SJCRH30 (cell line): ENCODE results near the gene ZNF276. TPM values are rescaled to one million over a fixed set of nuclear protein-coding genes. Genes with fewer than 3 reads are reported as not detected.

Experiments used
- DNase-seq, 2 experiments: peaks; one replicate each; pipeline ENCODE4 v3.0.0-alpha.2; 2015 to 2020
- H3K27ac ChIP-seq: fragments of 250-450 bp; sonication (Bioruptor Pico); 2 replicates; pipeline ENCODE4 v1.5.1; 2020; ENCODE audit warnings: mild to moderate bottlenecking, moderate library complexity
- H3K27me3 ChIP-seq: fragments of 250-450 bp; sonication (Bioruptor Pico); 2 replicates; pipeline ENCODE4 v1.5.1; 2020; ENCODE audit warnings: mild to moderate bottlenecking, moderate library complexity
- H3K36me3 ChIP-seq: fragments of 250-450 bp; sonication (Bioruptor Pico); 2 replicates; pipeline ENCODE4 v1.5.1; 2020; ENCODE audit warnings: mild to moderate bottlenecking, moderate library complexity
- H3K4me1 ChIP-seq: fragments of 250-450 bp; sonication (Bioruptor Pico); 2 replicates; pipeline ENCODE4 v1.5.1; 2020; ENCODE audit warnings: mild to moderate bottlenecking, moderate library complexity
- H3K4me3 ChIP-seq: fragments of 250-450 bp; sonication (Bioruptor Pico); 2 replicates; pipeline ENCODE4 v1.5.1; 2020; ENCODE audit warnings: mild to moderate bottlenecking, moderate library complexity
- H3K9me3 ChIP-seq: fragments of 250-450 bp; sonication (Bioruptor Pico); replicated peaks from 2 replicates; pipeline ENCODE4 v1.5.1; 2020; ENCODE audit warnings: mild to moderate bottlenecking, moderate library complexity
- total RNA-seq: library from RNA; depleted of rRNA; stranded (reverse); fragments of >200 nt; shearing (Covaris generic); gene quantifications from 2 replicates; pipeline ENCODE4 v1.2.3, GENCODE V29; 2014

The ZNF276 gene
- total RNA-seq, 1 experiment from 2014 or later: 13.3 TPM

DNA sequence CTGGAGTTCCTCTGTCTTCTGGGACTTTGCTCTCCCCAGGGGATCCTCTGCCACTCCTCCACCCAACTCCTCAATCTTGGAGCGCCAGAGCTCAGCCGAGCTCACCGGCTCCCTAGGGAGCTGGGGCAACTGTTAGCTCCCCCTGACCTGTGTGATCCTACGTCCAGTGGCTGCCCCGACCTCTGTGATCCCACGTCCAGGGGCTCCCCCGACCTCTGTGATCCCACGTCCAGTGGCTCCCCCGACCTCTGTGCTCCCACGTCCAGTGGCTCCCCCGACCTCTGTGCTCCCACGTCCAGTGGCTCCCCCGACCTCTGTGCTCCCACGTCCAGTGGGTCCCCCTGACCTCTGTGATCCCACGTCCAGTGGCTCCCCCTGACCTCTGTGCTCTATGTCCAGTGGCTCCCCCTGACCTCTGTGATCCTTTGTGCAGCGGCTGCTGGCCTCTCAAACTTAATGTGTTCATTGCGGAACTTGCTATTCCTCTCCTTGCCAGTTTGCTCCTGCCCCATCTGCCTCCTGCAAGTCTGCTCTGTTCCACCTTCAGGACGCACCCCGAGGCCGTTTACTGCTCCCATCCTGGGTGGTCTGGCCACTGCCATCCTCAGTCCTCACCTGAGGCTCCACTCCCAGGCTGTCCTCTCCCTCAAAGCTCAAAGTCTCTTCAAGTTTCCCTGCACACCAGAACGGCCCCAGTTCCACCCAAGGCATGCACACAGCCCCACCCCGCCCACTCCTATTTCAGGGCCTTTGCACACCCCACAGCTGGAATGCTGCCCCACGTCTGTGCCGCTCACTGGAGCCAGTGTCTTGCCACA, 3.4 kb upstream of the ZNF276 start:
- H3K4me3 ChIP-seq: no peak overlapping the region
- DNase-seq: no peak
- no peaks in the 10 kb centered on the region for H3K27me3 ChIP-seq
- no peaks in the 10 kb centered on the region for H3K9me3 ChIP-seq
- no peak overlapping the region for H3K27ac ChIP-seq
- peaks cover 6% of the 10 kb centered on the region for H3K4me1 ChIP-seq
- peaks cover 4% of the 10 kb centered on the region; the same call in 1 of the 2 replicates for H3K36me3 ChIP-seq

DNA sequence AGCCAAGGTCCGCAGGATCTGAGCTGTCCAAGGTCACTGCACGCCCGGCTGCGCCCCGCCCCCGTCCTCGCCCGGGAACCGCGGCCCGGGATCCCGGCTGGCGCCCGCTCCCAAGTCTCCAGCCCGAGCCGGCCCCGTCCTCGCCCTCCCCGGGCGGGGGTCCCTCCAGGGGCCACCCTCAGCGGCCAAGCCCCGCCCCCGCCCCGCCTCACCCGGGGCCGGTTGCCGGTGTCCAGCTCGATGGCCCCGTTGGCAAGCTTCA, 855 bp upstream of the ZNF276 start:
- no peaks in the 10 kb centered on the region for H3K27me3 ChIP-seq

DNA sequence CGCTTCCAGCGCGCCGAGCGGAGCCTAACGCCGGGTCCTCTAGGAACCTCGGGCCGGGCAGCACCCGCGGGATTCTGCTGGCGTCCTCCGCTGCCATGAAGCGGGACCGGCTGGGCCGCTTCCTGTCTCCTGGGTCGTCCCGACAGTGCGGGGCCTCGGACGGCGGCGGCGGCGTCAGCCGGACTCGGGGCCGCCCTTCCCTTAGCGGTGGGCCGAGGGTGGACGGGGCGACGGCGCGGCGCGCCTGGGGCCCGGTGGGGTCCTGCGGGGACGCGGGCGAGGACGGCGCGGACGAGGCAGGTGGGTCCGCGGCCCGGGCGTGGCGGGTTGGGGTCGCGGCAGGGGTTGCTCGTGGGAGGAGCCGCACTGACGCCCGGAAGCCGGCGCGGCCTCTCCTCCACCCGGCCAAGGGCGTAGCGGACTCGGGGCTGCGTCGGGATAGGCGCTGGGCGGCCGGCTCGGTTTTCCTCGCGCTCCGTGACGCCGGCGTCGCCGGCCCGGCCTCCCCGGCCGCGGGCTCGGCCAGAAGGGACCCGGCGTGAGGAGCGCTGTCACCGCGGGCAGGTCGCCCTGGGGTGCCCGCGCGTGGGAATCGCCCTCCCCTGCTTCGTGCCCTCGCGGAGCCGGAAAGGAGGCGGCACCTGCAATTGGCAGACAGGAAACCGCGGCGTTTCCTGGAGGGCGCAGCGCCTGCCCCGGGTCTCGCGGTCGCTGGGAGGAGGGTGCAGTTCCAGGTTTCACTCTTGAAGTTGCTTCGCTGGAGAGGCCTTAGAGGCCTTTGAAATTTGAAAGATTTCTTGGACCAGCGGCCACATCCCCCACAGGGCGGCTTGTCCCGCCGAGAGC, 432 bp downstream of the ZNF276 start:
- Histone ChIP-seq H3K4me3 (peak overlapping the region; percentile 86), H3K36me3 (peaks cover 18% of the 10 kb centered on the region), H3K27me3 (no peaks in the 10 kb centered on the region), H3K9me3 (no peaks in the 10 kb centered on the region), H3K27ac (peak overlapping the region; percentile 75; the same call in 1 of the 2 replicates), H3K4me1 (peaks cover 19% of the 10 kb centered on the region)
- peak; percentile 38 to 40 for DNase-seq

More for the DNA sequence above, 855 bp upstream of the ZNF276 start:
- no peaks in the 10 kb centered on the region for H3K9me3 ChIP-seq
- peak overlapping the region; percentile 75; the same call in 1 of the 2 replicates for H3K27ac ChIP-seq
- H3K4me3 ChIP-seq: peak overlapping the region; percentile 86
- H3K36me3 ChIP-seq: peaks cover 12% of the 10 kb centered on the region; the same call in 1 of the 2 replicates
- peaks cover 19% of the 10 kb centered on the region for H3K4me1 ChIP-seq
- DNase-seq: peak in 1 of 2 experiments; percentile 30

DNA sequence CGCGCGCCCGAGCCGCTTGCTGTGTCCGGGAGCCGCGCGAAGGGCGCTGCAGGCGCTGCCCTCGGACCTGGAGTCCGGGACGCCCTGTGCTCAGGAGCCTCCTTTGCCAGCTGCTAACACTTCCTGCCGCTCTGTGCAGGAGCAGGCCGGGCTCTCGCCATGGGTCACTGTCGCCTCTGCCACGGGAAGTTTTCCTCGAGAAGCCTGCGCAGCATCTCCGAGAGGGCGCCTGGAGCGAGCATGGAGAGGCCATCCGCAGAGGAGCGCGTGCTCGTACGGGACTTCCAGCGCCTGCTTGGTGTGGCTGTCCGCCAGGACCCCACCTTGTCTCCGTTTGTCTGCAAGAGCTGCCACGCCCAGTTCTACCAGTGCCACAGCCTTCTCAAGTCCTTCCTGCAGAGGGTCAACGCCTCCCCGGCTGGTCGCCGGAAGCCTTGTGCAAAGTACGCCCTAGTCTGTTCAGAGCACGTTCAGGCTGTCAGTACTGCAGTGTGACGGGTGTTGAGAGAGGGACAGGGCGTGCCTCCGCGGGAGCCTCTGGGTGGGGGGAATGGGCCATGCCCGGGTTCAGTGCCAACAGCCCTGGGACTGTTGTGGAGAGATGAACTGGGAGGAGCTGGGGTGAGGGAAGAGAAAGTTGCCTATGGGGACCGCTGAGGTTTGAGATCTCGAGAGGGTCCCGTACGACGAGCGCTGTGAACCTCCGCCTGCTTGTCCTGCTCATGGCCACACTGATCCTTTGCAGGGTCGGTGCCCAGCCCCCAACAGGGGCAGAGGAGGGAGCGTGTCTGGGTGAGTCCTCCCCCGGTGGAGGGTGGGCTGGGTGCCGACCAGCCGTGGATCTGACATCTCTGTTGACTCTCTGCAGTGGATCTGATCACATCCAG, 1.3 kb downstream of the ZNF276 start:
- H3K27me3 ChIP-seq: no peaks in the 10 kb centered on the region
- peaks cover 19% of the 10 kb centered on the region for H3K4me1 ChIP-seq
- H3K4me3 ChIP-seq: peak overlapping the region; percentile 86
- no peak for DNase-seq
- peaks cover 24% of the 10 kb centered on the region for H3K36me3 ChIP-seq
- H3K27ac ChIP-seq: peak overlapping the region; percentile 62; the same call in 1 of the 2 replicates
- H3K9me3 ChIP-seq: no peaks in the 10 kb centered on the region

DNA sequence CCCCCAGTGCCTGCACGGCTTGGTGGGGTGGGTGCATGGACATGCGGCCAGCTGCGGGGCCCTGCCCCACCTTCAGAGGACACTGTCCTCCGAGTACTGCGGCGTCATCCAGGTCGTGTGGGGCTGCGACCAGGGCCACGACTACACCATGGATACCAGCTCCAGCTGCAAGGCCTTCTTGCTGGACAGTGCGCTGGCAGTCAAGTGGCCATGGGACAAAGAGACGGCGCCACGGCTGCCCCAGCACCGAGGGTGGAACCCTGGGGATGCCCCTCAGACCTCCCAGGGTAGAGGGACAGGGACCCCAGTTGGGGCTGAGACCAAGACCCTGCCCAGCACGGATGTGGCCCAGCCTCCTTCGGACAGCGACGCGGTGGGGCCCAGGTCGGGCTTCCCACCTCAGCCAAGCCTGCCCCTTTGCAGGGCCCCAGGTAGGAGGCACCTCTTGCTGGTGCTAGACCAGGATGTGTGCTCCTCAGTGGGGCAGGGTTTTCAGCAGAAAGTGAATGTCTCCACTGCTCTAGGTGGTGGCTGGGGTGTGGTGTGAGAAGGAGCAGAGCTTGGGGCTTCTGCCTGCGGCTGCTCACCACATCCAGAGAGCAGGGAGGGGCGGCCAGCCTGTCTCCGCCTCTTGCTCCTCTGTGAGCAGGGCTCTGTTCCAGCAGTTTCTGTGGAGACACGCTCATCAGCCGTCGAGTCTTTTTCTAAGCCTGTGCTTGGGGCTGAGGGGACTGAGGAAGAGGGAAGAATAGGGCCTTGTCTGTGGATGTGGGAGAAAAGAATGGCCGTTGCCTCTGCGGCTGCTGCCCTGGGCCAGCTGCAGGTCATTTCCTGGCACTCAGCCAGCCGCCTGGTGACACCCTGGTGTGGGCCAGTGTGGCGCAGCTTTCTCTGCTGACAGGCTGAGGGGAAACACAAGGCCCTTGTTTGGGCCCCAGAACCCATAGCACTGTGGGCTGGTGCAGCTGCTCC, 2.2 kb downstream of the ZNF276 start:
- H3K27me3 ChIP-seq: no peaks in the 10 kb centered on the region
- peaks cover 29% of the 10 kb centered on the region for H3K36me3 ChIP-seq
- peak; percentile 93 to 94 for DNase-seq
- peak overlapping the region; percentile 62 for H3K27ac ChIP-seq
- no peaks in the 10 kb centered on the region for H3K9me3 ChIP-seq
- no peak overlapping the region for H3K4me3 ChIP-seq
- H3K4me1 ChIP-seq: peaks cover 19% of the 10 kb centered on the region

DNA sequence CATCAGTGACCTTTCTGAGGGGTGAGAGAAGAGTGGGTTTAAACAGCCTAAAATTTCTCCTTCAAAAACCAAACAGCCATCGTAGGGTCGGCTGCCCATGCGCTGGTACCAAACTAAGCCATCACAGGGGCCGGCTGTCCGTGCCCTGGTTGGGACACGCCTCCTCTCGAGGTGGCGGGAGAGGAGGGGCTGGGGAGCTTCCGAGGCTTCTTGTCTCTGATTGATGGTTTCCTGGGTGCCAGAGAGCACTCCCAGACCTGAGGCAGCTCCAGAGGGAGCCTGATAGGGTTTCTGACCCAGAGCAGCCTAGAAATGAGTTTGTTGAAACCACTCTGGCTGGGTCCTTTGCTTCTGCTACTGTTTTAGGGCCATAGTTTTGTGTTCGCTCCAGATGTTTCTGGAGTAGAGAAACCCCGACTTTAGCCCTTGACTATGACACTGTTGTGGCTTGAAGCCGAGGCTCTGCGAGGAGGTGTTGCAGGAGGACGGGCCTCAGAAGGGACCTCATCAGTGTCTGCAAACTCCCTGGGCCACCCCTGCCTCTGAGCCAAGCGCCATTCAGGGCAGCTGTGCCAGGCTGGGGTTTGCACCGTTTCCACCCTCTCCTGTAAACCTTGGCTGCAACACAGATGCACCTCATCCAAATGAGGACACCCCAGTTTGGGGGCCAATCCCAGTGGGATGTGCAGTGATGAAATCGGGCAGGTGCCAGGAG, 6.2 kb downstream of the ZNF276 start:
- H3K9me3 ChIP-seq: no peaks in the 10 kb centered on the region
- no peak overlapping the region for H3K4me3 ChIP-seq
- H3K27me3 ChIP-seq: no peaks in the 10 kb centered on the region
- H3K36me3 ChIP-seq: peaks cover 56% of the 10 kb centered on the region
- H3K27ac ChIP-seq: no peak overlapping the region
- no peak for DNase-seq
- H3K4me1 ChIP-seq: peaks cover 16% of the 10 kb centered on the region

DNA sequence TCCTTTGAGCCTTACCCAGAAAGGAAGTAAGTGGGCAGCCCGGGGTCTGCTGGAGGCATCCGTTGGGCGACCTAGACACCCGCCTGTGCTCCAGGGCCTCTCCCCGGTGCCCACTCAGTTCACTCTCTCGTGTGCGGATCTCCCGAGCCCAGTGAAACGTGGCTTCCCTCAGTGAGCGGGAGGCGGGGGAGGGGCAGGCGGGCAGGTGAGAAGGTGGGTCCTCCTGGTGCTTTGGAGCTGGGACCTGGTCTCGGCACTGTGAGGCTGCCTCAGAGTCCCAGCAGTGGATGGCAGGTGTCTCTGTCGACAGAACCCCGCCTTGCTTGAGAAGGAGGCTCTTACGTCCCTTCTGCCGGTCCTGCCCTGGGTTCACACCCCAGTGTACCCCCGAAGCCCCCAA, 8.0 kb downstream of the ZNF276 start:
- no peak overlapping the region for H3K4me3 ChIP-seq
- peaks cover 61% of the 10 kb centered on the region for H3K36me3 ChIP-seq
- no peaks in the 10 kb centered on the region for H3K9me3 ChIP-seq
- DNase-seq: no peak
- no peak overlapping the region for H3K27ac ChIP-seq
- peaks cover 2% of the 10 kb centered on the region; the same call in 1 of the 2 replicates for H3K4me1 ChIP-seq
- H3K27me3 ChIP-seq: no peaks in the 10 kb centered on the region

DNA sequence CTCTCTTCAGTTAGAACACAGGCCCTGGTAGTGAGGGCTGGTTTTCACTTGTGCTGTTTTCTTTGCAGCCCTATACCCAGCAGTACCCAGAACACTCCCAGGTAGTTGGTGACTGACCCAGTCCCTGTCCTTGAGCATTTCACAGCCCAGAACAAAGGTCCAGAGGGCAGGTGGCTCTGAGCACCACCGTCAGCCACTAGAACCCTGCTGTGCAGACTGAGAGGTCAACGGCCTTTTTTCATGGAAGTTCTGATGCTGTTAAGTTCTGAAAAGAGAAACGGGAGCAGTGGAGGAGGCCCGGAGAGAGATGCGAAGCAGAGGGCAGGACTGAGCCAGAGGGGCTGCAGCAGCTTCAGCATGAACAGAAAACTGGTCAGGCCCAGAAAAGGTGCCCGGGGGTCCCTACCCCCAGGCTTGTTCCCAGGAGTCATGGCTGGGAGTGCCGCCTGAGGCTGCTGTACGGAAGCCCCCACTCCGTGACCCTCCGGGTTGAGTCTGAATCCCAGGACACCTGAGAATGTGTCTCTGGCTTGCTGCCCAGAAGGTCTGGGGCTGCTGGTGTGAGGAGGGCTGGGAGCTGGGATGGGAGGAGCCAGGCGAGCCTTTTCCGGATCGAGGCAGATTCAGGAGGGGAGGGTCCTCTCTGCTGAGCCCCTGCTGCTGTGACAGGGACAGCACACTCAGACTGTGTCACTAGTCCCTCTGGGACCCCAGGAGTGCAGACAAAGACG, 8.7 kb downstream of the ZNF276 start:
- no peak overlapping the region for H3K27ac ChIP-seq
- no peaks in the 10 kb centered on the region for H3K4me1 ChIP-seq
- DNase-seq: no peak
- H3K27me3 ChIP-seq: no peaks in the 10 kb centered on the region
- H3K4me3 ChIP-seq: no peak overlapping the region
- no peaks in the 10 kb centered on the region for H3K9me3 ChIP-seq
- peaks cover 65% of the 10 kb centered on the region for H3K36me3 ChIP-seq

DNA sequence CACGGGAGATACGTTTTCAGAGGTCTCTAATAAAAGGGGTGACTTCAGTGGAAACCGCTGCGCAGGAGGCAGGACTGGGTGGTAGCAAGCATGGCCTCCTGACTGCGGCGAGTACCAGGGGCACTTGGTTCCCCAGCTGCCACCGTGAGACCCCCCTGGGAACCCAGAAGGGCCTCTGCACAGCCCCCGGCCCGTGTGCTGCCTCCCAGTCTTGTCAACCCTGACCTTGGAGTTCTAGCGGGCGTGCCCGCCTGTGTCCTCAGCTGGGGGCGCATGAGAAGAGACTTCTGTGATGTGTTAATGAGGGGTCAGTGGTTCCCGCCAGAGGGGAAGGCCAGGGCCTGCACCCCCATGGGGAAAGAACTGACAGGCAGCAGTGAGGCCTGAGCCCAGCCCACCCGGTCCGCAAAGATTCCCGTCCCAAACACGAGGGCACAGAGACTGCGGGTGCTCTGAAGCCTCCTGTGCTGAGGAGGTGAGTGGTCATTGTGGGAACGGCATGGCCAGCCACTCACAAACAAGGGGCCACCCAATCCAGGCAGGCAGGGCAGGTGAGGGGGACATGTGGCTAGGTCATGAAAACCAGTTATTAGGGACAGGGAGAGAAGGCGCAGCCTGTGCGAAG, 9.4 kb downstream of the ZNF276 start:
- no peak overlapping the region for H3K27ac ChIP-seq

DNA sequence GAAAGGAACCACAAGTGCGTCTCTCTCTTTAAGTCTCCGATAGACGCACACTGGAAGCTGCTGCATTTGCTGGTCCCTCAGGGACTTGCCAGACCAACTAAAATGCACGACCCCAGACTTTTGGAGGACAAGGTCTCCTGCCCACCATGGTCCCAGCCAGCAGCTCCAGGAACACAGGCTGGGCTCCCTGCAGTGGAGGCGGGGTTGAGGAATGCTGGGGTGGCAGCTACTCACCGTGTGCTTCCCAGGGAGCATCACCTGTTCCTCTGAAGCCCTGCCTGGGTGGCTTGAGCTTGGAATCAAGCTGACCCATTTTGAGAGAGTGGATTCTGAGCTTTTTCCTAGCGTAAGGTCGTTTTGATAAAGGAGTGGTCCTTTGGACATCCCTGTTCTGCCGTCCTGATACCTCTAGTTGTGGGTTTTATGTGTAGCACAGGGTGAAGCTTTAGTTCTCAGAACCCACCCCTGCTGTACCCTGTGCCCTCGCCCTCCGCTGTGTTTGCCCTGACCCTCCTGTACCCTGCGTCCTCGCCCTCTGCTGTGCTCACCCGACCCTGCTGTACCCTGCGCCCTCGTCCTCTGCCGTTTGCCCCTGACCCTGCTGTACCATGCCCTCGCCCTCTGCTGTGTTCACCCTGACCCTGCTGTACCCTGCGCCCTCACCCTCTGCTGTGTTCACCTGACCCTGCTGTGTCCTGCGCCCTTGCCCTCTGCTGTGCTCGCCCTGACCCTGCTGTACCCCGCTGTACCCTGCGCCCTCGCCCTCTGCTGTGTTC, 11.0 kb downstream of the ZNF276 start:
- no peak overlapping the region for H3K27ac ChIP-seq
- peaks cover 75% of the 10 kb centered on the region for H3K36me3 ChIP-seq
- H3K4me3 ChIP-seq: no peak overlapping the region
- no peaks in the 10 kb centered on the region for H3K27me3 ChIP-seq
- no peaks in the 10 kb centered on the region for H3K4me1 ChIP-seq
- no peaks in the 10 kb centered on the region for H3K9me3 ChIP-seq
- DNase-seq: no peak

More for the DNA sequence above, 9.4 kb downstream of the ZNF276 start:
- Histone ChIP-seq H3K4me3 (no peak overlapping the region), H3K36me3 (peaks cover 72% of the 10 kb centered on the region), H3K9me3 (no peaks in the 10 kb centered on the region), H3K27me3 (no peaks in the 10 kb centered on the region), H3K4me1 (no peaks in the 10 kb centered on the region)
- no peak for DNase-seq

DNA sequence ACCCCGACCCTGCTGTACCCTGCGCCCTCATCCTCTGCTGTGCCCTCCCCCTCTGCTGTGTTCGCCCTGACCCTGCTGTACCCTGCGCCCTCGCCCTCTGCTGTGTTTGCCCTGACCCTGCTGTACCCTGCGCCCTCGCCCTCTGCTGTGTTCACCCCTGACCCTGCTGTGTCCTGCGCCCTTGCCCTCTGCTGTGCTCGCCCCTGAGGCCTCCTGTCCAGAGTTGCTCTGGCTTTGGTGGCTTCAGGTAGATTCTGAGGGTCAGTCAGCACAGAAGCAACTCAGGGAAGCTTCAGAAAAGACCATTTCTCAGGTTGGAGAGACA, 11.5 kb downstream of the ZNF276 start:
- Histone ChIP-seq H3K27ac (no peak overlapping the region), H3K4me1 (no peaks in the 10 kb centered on the region), H3K27me3 (no peaks in the 10 kb centered on the region), H3K36me3 (peaks cover 74% of the 10 kb centered on the region), H3K4me3 (no peak overlapping the region), H3K9me3 (no peaks in the 10 kb centered on the region)
- DNase-seq: no peak

DNA sequence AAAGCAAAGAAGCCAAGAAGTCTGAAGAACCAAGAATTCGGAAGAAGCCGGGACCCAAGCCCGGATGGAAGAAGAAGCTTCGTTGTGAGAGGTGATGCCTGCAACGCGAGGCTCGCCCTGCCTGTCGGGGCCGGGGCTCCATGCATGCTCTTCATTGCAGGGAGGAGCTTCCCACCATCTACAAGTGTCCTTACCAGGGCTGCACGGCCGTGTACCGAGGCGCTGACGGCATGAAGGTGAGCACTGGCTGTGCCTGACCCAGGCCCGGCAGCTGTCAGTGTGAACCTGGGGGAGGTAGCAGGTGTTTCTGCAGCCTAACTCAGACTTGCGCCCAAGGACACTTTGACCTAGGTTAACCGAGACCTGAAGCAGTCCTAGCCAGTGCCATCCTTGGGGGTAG, 12.0 kb downstream of the ZNF276 start:
- DNase-seq: no peak
- H3K9me3 ChIP-seq: no peaks in the 10 kb centered on the region
- H3K4me1 ChIP-seq: no peaks in the 10 kb centered on the region
- peaks cover 77% of the 10 kb centered on the region for H3K36me3 ChIP-seq
- H3K4me3 ChIP-seq: no peak overlapping the region
- no peak overlapping the region for H3K27ac ChIP-seq
- H3K27me3 ChIP-seq: no peaks in the 10 kb centered on the region
